Activated effector memory CD4-positive, alpha-beta T cell treated with Interleukin-2 at 50 U/mL for 16 hours (primary cell): ENCODE data around the gene HABP2.
A peak's percentile ranks its signal among the peaks of the same experiment; 100 is the strongest.

Source experiments
- DNase-seq: peaks from one replicate; pipeline ENCODE4 v3.0.0-alpha.2; 2020

HABP2 gene

GRCh38 chr10:113560071-113560470, 7.2 kb downstream of the HABP2 start:
- DNase-seq = no peak

GRCh38 chr10:113561214-113561613, 8.4 kb downstream of the HABP2 start:
- no peak for DNase-seq

- no peak for DNase-seq
Observed at GRCh38 chr10:113562069-113562468, 9.2 kb downstream of the HABP2 start.

GRCh38 chr10:113562704-113563103, 9.9 kb downstream of the HABP2 start:
- no peak for DNase-seq

GRCh38 chr10:113563306-113564088, 10.6 kb downstream of the HABP2 start:
- DNase-seq = peak; percentile 40

- DNase-seq = no peak
Observed at GRCh38 chr10:113565364-113565763, 12.5 kb downstream of the HABP2 start.

GRCh38 chr10:113566888-113567287, 14.0 kb downstream of the HABP2 start:
- no peak for DNase-seq

GRCh38 chr10:113569576-113569975, 16.7 kb downstream of the HABP2 start:
- no peak for DNase-seq

- DNase-seq = no peak
Observed at GRCh38 chr10:113572520-113573290, 19.9 kb downstream of the HABP2 start.

- no peak for DNase-seq
Observed at GRCh38 chr10:113573368-113573767, 20.5 kb downstream of the HABP2 start.

GRCh38 chr10:113576852-113577251, 24.0 kb downstream of the HABP2 start:
- no peak for DNase-seq

GRCh38 chr10:113578773-113579172, 25.9 kb downstream of the HABP2 start:
- no peak for DNase-seq

GRCh38 chr10:113581092-113581491, 28.2 kb downstream of the HABP2 start:
- no peak for DNase-seq

GRCh38 chr10:113583571-113583970, 30.7 kb downstream of the HABP2 start:
- no peak for DNase-seq

- no peak for DNase-seq
Observed at GRCh38 chr10:113585949-113586348, 33.1 kb downstream of the HABP2 start.

GRCh38 chr10:113589201-113589770, 36.4 kb downstream of the HABP2 start:
- no peak for DNase-seq

GRCh38 chr10:113590581-113590980, 37.7 kb downstream of the HABP2 start:
- DNase-seq = no peak

- DNase-seq = no peak
Observed at GRCh38 chr10:113592380-113592779, 39.5 kb downstream of the HABP2 start.

GRCh38 chr10:113594652-113595051, 41.8 kb downstream of the HABP2 start:
- no peak for DNase-seq

- no peak for DNase-seq
Observed at GRCh38 chr10:113600569-113600968, 47.7 kb downstream of the HABP2 start.

GRCh38 chr10:113603057-113603777, 50.4 kb downstream of the HABP2 start:
- no peak for DNase-seq

- no peak for DNase-seq
Observed at GRCh38 chr10:113604572-113604971, 51.7 kb downstream of the HABP2 start.

- no peak for DNase-seq
Observed at GRCh38 chr10:113605268-113605978, 52.6 kb downstream of the HABP2 start.
